Activated naive CD8-positive, alpha-beta T cell (primary cell): ENCODE measurements around the gene CEMIP2.

Experiments
- H3K27ac Mint-ChIP-seq: one replicate; pipeline ENCODE4 v1.8.0; 2021; ENCODE audit warnings: mixed read lengths
- H3K27me3 Mint-ChIP-seq: one replicate; pipeline ENCODE4 v1.8.0; 2021; ENCODE audit warnings: mixed read lengths
- H3K36me3 Mint-ChIP-seq: one replicate; pipeline ENCODE4 v1.8.0; 2021; ENCODE audit warnings: mixed read lengths
- H3K4me1 Mint-ChIP-seq: one replicate; pipeline ENCODE4 v1.8.0; 2021; ENCODE audit warnings: low read depth, mixed read lengths
- H3K4me3 Mint-ChIP-seq: one replicate; pipeline ENCODE4 v1.8.0; 2021; ENCODE audit warnings: mild to moderate bottlenecking, mixed read lengths
- H3K9me3 Mint-ChIP-seq: one replicate; pipeline ENCODE4 v1.8.0; 2021; ENCODE audit warnings: low read depth, mixed read lengths

CEMIP2 gene

DNA sequence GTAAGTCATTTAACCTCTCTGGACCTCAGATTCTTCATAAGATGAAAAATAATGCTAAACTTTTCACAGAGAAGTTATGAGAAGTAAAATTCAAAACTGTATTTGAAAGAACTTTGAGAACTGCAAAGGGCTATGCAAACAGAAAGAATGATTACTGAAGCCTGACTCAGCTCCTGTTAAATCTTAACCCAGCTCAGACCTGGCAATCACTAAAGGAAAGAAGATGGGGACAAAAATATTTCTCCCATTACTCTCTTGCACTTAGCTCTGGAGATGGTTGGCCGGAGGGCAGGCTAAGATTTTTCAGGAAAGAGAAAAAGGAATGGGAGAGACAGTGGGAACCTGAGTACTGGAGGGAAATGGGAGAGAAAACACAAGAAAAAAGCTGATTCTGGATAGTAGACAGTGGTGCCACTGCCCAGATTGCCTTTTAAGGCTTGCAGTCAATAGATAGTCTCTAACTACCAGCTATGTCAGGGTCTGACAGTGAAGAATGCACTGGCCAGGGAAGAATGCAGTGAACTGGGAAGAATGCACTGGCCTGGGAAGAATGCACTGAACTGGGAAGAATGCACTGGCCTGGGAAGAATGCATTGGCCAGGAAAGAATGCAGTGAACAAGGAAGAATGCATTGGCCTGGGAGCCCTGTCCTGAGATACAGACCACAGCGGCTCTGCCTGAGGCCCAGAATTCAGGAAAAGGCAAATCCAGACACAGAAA, 25.2 kb upstream of the CEMIP2 start:
- Mint-ChIP-seq H3K36me3 (no peaks in the 10 kb centered on the region), H3K27me3 (no peaks in the 10 kb centered on the region), H3K4me3 (peak overlapping the region; percentile 59), H3K9me3 (no peaks in the 10 kb centered on the region), H3K4me1 (peaks cover 69% of the 10 kb centered on the region), H3K27ac (peak overlapping the region; percentile 95)

DNA sequence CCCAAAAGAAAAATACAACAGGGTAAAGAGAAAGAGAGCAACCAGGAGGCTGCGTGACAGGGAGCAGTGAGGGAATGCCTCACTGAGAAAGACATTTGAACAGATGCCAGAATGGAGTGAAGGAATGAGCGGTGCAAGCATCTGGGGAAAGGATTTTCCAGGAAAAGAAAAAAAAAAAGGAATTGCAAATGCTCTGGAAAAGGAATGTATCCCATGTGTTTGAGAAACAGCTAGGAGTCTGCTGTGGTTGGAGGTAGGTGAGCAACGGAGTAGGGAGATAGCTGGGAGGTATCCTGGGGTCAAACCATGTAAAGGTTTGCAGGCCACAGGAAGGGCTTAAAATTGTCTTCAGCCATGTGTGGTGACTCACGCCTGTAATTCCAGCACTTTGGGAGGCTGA, 23.6 kb upstream of the CEMIP2 start:
- no peaks in the 10 kb centered on the region for H3K9me3 Mint-ChIP-seq
- H3K4me1 Mint-ChIP-seq, result peaks cover 56% of the 10 kb centered on the region
- H3K36me3 Mint-ChIP-seq, result no peaks in the 10 kb centered on the region
- H3K27me3 Mint-ChIP-seq, result no peaks in the 10 kb centered on the region
- no peak overlapping the region for H3K4me3 Mint-ChIP-seq
- peak overlapping the region; percentile 95 for H3K27ac Mint-ChIP-seq

DNA sequence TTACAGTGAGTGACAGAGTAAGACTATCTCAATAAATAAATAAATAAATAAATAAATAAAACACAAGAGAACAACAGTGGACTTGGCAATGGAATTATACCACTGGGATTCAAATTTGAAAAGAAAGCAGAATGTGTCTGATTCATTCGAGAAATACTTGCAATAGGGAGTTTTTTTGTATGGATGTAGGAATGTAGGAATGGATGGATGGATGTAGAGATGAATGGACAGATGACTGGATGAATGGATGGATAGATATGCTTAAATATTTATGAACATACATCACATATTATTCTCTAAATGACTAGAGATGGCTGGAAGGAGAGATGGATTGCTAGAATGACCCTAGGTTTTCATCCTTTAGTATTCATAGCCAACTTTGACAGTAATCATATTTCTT, 22.0 kb upstream of the CEMIP2 start:
- H3K36me3 Mint-ChIP-seq, result no peaks in the 10 kb centered on the region
- no peak overlapping the region for H3K4me3 Mint-ChIP-seq
- H3K27me3 Mint-ChIP-seq, result no peaks in the 10 kb centered on the region
- no peaks in the 10 kb centered on the region for H3K9me3 Mint-ChIP-seq
- H3K4me1 Mint-ChIP-seq, result peaks cover 42% of the 10 kb centered on the region
- peak overlapping the region; percentile 58 for H3K27ac Mint-ChIP-seq

DNA sequence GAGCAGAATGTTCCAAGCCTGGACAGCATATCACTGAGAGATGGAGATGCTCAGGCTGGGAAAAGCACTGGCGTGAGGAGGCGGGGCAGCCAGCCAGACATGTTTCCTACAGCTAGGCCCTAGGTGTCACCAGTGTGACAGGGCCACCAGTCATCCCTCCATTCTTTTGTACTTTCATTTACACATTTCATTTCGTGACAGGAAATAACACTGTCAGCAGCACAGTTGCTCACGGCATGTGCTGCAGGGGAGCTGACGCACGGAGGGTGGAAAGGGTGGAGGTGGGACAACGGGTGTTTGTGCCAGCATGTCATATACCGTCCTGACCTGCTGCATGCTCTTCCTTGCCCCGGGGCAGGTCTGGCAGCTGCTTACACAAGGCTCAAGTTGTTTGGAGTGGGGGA, 14.8 kb upstream of the CEMIP2 start:
- peaks cover 3% of the 10 kb centered on the region for H3K36me3 Mint-ChIP-seq
- peaks cover 52% of the 10 kb centered on the region for H3K4me1 Mint-ChIP-seq

DNA sequence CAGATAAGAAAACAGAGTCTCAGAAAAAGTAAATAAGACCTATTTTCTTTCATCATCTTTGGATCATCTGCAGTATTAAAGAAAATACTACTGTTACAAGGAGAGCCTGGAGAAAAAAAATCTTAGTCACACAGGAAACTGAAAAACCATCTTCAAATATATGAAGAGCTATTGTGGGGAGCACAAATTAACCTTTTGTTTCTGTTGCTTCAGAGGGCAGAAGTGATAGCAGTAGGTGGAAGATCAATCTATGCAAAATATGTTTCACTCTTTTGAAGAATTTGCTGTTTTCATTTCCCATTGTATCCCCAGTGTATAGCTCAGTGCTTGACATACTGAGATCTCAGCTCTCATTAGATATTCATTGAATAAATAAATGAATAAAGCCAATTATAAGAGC, 13.1 kb upstream of the CEMIP2 start:
- Mint-ChIP-seq H3K27ac (peak overlapping the region; percentile 100), H3K4me3 (peak overlapping the region; percentile 78), H3K27me3 (no peaks in the 10 kb centered on the region), H3K9me3 (no peaks in the 10 kb centered on the region), H3K4me1 (peaks cover 53% of the 10 kb centered on the region), H3K36me3 (peaks cover 3% of the 10 kb centered on the region)

More for the DNA sequence above, 14.8 kb upstream of the CEMIP2 start:
- Mint-ChIP-seq H3K27ac (peak overlapping the region; percentile 100), H3K27me3 (no peaks in the 10 kb centered on the region), H3K4me3 (peak overlapping the region; percentile 78), H3K9me3 (no peaks in the 10 kb centered on the region)

DNA sequence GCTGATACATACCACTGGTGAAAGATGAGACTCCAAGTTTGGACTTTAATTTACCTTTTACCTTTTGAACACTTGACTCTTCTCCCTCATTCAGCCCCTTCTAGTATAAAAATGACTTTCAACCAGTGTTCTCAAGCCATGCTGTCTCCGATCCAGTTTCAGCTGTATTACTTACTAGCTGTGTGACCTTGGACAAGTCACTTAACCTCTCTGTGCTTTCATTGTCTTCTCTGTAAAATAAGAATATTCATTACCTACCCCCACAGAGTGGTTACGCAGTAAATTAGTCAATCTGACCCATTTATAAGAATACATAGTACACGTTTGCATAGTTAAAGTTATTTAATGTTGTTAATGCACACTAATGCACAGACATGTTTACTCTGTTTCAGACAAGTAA, 12.6 kb upstream of the CEMIP2 start:
- peak overlapping the region; percentile 78 for H3K4me3 Mint-ChIP-seq
- peaks cover 54% of the 10 kb centered on the region for H3K4me1 Mint-ChIP-seq
- no peaks in the 10 kb centered on the region for H3K27me3 Mint-ChIP-seq
- H3K27ac Mint-ChIP-seq, result peak overlapping the region; percentile 100
- no peaks in the 10 kb centered on the region for H3K9me3 Mint-ChIP-seq
- peaks cover 3% of the 10 kb centered on the region for H3K36me3 Mint-ChIP-seq

DNA sequence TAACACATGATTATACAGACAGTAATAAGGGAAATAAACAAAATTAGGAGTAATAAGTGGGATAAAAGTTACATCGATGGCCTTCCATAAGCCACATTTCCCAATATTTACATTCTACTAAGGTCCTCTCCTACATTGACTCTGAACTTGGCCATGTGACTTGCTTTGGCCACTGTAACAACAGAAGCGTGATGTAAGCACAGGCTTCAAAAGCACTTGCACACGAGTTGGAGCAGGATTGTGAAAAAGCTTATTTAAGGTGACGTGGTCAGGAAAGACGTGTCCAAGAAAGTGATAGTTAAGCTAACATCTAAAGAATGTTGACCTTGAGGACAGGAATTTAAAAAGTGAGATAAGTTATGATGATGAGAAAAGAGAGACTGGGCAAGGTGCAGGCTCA, 9.8 kb upstream of the CEMIP2 start:
- no peaks in the 10 kb centered on the region for H3K36me3 Mint-ChIP-seq
- H3K27me3 Mint-ChIP-seq, result no peaks in the 10 kb centered on the region
- no peak overlapping the region for H3K27ac Mint-ChIP-seq
- H3K4me3 Mint-ChIP-seq, result no peak overlapping the region
- peaks cover 40% of the 10 kb centered on the region for H3K4me1 Mint-ChIP-seq
- H3K9me3 Mint-ChIP-seq, result no peaks in the 10 kb centered on the region

DNA sequence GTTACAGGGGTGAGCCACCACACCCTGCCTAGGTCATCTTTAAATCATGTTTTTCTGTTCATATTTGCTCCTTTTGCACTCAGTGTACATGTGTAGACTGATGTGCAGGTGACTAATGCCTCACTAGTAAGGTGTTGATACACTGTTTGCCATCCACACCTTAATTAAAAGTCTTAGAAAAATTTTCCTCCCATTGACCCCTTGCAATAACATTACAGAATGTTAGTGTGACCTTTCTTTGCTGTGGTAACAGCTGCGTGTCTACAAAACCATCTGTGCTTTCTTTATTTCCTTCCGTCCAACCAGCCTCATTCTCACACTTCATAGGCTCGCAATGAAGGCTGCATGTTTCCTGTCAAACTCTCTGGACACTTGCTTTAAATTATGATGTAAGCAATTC, 6.6 kb upstream of the CEMIP2 start:
- Mint-ChIP-seq H3K27me3 (no peaks in the 10 kb centered on the region), H3K36me3 (no peaks in the 10 kb centered on the region), H3K4me3 (no peak overlapping the region), H3K4me1 (peaks cover 12% of the 10 kb centered on the region), H3K27ac (peak overlapping the region; percentile 64), H3K9me3 (no peaks in the 10 kb centered on the region)

DNA sequence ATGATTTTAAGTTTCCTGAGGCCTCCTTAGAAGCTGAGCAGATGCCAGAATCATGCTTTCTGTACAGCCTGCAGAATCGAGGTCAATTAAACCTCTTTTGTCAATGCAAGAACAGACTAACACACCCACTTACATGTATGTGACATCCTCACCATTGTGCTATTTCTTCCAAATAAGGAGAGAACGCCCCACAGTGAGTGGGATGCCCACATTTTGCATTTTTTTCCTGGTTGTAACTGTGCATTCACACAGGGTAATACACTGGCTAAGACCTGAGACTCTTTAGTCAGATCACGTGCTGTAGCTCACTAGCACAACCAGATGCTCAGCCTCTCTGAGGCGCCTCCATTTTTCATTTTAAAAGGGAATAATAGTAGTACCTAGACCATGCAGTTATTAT, 4.4 kb upstream of the CEMIP2 start:
- Mint-ChIP-seq H3K36me3 (no peaks in the 10 kb centered on the region), H3K4me1 (peaks cover 12% of the 10 kb centered on the region), H3K27me3 (no peaks in the 10 kb centered on the region), H3K4me3 (no peak overlapping the region), H3K27ac (no peak overlapping the region), H3K9me3 (no peaks in the 10 kb centered on the region)

DNA sequence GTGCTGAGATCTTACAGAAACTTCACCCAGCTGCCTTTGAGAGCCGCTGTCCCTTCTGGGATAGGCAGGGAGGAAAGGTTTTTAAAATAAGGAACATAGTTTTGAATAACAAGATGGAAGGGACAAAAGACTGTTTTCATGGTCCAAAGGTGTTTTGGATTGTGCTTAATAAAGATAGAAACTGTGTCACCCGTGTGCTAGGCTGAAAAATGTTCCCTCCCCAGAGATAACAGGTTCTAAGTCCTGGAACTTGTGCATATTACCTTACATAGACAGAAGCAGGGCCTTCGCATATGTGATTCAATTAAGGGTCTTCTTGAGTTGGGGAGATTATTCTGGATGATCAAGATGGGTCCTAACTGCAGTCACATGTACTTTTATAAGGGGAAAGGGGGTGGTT, 1.9 kb upstream of the CEMIP2 start:
- Mint-ChIP-seq H3K27ac (peak overlapping the region; percentile 88), H3K4me1 (peaks cover 28% of the 10 kb centered on the region), H3K27me3 (no peaks in the 10 kb centered on the region), H3K36me3 (no peaks in the 10 kb centered on the region), H3K4me3 (peak overlapping the region; percentile 92), H3K9me3 (no peaks in the 10 kb centered on the region)

DNA sequence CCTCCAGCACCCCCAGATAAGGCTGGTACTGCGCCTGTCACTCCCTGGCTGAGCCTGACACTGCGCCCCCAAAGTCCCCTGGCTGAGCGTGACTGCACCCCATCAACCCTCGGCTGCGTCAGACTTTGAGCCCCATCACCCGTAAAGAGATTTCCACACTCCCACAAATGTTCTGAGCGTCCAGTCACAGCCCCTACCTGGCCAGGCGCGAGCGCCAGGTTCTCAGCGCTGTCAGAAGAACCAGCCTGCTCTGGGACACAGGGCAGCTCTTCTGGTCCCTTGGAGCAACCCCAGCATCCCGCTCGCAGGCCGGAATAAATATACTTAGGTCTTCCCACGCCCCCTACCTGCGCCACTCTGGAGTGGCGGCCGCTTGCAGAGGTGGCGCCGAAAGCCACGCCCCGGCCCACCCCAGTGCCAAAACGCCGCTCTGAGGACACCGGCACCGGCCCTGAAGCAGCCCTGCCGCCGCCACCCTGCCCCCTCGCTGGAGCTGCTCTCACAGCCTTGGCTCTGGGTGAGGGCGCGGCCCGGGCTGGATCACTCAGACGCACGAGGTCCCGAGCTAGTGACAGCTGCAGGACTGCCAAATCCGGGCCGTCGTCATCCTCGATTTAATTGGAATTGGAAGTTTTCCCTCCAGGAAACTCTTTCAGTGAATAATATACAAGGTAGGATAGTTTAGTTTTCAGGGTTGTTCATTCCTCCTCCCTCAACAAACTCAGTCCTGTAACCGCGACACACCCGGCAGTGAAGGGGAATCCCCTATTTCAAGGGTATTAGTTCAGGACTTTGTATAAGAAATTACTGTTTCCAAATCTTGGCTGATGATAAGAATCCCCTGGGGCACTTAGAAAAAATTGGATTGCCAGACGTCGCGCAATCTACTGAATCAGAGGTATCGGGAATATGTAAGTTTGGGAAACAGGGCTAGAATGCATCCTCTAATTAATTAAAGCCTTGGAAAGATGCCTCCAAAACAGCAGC, 1.2 kb upstream of the CEMIP2 start:
- H3K27me3 Mint-ChIP-seq, result no peaks in the 10 kb centered on the region
- H3K4me3 Mint-ChIP-seq, result peak overlapping the region; percentile 92
- H3K4me1 Mint-ChIP-seq, result peaks cover 30% of the 10 kb centered on the region
- no peaks in the 10 kb centered on the region for H3K36me3 Mint-ChIP-seq
- no peaks in the 10 kb centered on the region for H3K9me3 Mint-ChIP-seq
- H3K27ac Mint-ChIP-seq, result peak overlapping the region; percentile 88

DNA sequence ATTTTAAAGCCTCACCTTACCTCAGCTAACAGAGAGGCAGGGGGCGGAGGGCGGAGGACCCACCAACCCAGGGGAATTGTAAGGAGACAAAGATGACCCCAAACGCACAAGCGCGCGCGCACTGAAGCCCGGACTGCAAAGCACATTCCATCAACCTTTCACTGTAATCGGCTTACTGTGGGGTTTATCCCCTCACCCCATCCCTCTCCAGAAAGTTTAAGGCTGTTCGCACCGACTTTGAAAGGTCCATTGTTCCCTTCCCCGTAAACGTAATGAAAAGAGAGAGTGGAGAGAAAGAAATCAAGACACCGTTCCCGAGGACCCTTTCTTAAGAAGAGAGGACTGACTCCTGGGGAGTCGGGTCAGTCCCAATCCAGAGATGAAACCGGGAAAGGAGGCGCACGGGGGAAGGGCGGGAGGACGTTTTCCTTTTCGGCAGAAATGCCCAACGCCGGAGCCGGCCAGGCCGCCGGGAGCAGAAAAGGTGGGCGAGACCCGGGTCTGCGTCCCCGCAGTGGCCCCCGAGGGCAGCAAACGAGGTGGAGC, 464 bp downstream of the CEMIP2 start:
- Mint-ChIP-seq H3K27ac (peak overlapping the region; percentile 98), H3K4me3 (peak overlapping the region; percentile 97), H3K4me1 (peaks cover 46% of the 10 kb centered on the region), H3K36me3 (no peaks in the 10 kb centered on the region), H3K27me3 (no peaks in the 10 kb centered on the region), H3K9me3 (no peaks in the 10 kb centered on the region)

DNA sequence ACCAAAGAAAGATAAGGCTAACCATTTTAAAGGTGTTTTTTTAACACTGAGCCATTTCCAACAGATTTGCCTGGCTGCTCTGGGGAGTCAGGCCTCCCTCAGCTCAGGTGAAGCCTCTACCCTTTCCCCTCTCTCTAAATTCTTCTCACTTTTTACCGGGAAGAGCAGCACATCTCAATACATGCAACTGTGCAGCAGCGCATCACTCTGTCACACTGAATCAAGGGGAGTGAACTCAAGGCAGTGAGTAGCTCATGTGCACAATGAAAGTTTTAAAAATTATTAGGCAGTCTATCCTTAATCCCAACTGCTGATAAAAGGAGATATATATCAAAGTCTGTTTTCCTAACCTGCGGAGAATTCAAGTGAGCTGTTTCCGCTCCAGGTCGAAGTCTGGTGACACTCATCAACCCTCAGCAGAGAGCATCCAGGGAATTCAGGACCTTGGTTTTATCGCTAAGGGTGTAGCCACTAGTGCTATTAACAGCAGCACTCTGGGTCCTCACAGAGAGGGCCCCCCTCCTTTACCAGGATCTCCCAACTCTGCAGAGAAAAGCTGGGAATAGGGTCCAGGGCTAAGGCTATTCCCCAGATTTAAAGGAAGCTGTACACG, 1.0 kb downstream of the CEMIP2 start:
- no peaks in the 10 kb centered on the region for H3K27me3 Mint-ChIP-seq
- peak overlapping the region; percentile 98 for H3K27ac Mint-ChIP-seq
- no peaks in the 10 kb centered on the region for H3K9me3 Mint-ChIP-seq
- H3K4me1 Mint-ChIP-seq, result peaks cover 51% of the 10 kb centered on the region
- no peaks in the 10 kb centered on the region for H3K36me3 Mint-ChIP-seq
- H3K4me3 Mint-ChIP-seq, result peak overlapping the region; percentile 97

DNA sequence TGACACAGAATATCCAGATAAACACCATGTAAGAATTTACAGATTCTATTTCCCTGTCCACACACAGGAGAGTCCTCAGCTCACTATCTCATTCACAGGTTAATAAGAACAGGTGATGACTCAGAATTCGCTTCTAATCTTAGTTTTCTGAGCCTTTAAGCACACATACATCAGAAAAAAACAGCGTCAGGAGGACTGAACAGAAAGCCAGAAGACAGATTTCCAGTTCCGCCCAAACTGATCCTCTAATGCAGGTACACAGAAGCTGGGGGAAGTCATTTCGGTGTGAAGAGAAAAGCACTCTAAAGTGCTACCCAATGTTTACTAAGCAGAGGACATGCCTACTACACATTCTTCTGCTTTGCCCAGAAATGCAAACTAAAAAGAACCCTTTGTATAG, 1.6 kb downstream of the CEMIP2 start:
- Mint-ChIP-seq H3K9me3 (no peaks in the 10 kb centered on the region), H3K4me3 (peak overlapping the region; percentile 97), H3K36me3 (no peaks in the 10 kb centered on the region), H3K4me1 (peaks cover 57% of the 10 kb centered on the region), H3K27ac (peak overlapping the region; percentile 98), H3K27me3 (no peaks in the 10 kb centered on the region)

DNA sequence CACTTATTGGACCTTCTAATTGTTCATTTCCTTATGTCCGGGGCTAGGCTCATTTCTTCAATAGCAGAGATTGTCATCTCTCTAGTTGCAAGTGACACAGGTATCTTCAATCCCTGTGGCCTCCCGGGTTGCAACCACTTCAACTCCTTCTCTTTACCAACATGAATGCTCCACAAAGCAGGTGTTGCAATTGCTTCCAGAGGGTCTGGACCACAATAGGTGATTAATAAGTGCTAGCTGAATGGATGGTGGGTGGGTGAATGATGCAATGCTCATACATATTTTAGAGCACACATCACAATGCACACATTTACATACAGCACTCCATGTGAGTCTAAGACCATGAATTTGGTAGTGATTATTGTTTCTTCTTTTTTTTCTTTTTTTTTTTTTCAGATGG, 2.6 kb downstream of the CEMIP2 start:
- H3K27me3 Mint-ChIP-seq, result no peaks in the 10 kb centered on the region

More for the DNA sequence above, 2.6 kb downstream of the CEMIP2 start:
- no peaks in the 10 kb centered on the region for H3K9me3 Mint-ChIP-seq
- peak overlapping the region; percentile 97 for H3K4me3 Mint-ChIP-seq
- H3K36me3 Mint-ChIP-seq, result no peaks in the 10 kb centered on the region
- H3K27ac Mint-ChIP-seq, result peak overlapping the region; percentile 98
- peaks cover 66% of the 10 kb centered on the region for H3K4me1 Mint-ChIP-seq
